Measurements from ENCODE around the gene TRMT6. TPM values are rescaled to one million over a fixed set of nuclear protein-coding genes. Genes with fewer than 3 reads are reported as not detected.
A peak's percentile ranks its signal among the peaks of the same experiment; 100 is the strongest.

The TRMT6 gene
- polyA plus RNA-seq, 3 donors = 9.3 to 11.0 (median 10.6) TPM

GRCh38 chr20:5977223-5977622 lies 26.9 kb upstream of the TRMT6 start:
- Histone ChIP-seq H3K36me3 (replicated peaks in 1 of 2; ENCODE audit: control insufficient read depth in 1 of 2, insufficient read depth in 2 of 2, low read length in 2 of 2) (peaks cover 17 to 68% of the 10 kb centered on the region in 2 donors), H3K4me3 (replicated peaks in 1 of 3; ENCODE audit: low read depth in 2 of 3, low read length in 3 of 3) (no peak overlapping the region), H3K27ac (ENCODE audit: low read depth in 1 of 2, low read length in 2 of 2) (no peak overlapping the region), H3K9me3 (replicated peaks in 1 of 2; ENCODE audit: control insufficient read depth in 1 of 2, insufficient read depth in 1 of 2, low read length in 2 of 2) (no peaks in the 10 kb centered on the region), H3K9ac (ENCODE audit: insufficient read depth, low read length, poor library complexity, severe bottlenecking) (no peak overlapping the region), H3K4me1 (ENCODE audit: control insufficient read depth in 1 of 2, insufficient read depth in 2 of 2, low read length in 2 of 2) (peaks cover 6 to 10% of the 10 kb centered on the region in 2 donors), H2AFZ (ENCODE audit: insufficient read depth, low read depth, low read length, poor library complexity, severe bottlenecking) (no peak overlapping the region), H3K4me2 (replicated peaks; ENCODE audit: extremely low read depth, low read length, poor library complexity, severe bottlenecking) (no peak overlapping the region), H4K20me1 (ENCODE audit: insufficient read depth, low read length) (no peaks in the 10 kb centered on the region), H3K79me2 (ENCODE audit: insufficient read depth, low read length) (no peaks in the 10 kb centered on the region), H3K27me3 (ENCODE audit: control insufficient read depth in 2 of 2, insufficient read depth in 2 of 2, low read length in 2 of 2) (no peaks in the 10 kb centered on the region)
- Mint-ChIP-seq H3K4me3 (no peak overlapping the region), H3K27ac (no peak overlapping the region), H3K4me1 (peaks cover 6% of the 10 kb centered on the region), H3K27me3 (ENCODE audit: low read depth in 3 of 3) (no peaks in the 10 kb centered on the region), H3K9me3 (no peaks in the 10 kb centered on the region), H3K36me3 (peaks cover 39 to 54% of the 10 kb centered on the region in 2 donors)
- intact Hi-C loops (cut with micrococcal nuclease) = no loop called here
- no peak for TF ChIP-seq CTCF (IDR thresholded peaks at IDR 0.05)
- whole genome bisulfite sequencing (ENCODE audit: insufficient coverage) = 75% methylated on average over 1 of the region's 2 CpGs
- no peak for DNase-seq

GRCh38 chr20:5975778-5976177 lies 25.4 kb upstream of the TRMT6 start:
- H3K27ac Mint-ChIP-seq = peak overlapping the region in 1 of 7 donors; percentile 7
- no CpG with 5 or more reads among the region's 2 CpGs for WGBS (ENCODE audit: insufficient coverage)
- no peak overlapping the region for H3K4me3 ChIP-seq (replicated peaks in 1 of 3; ENCODE audit: low read depth in 2 of 3, low read length in 3 of 3)
- H3K4me1 ChIP-seq (ENCODE audit: control insufficient read depth in 1 of 2, insufficient read depth in 2 of 2, low read length in 2 of 2) = peaks cover 6 to 10% of the 10 kb centered on the region in 2 donors
- DNase-seq = no peak
- no peak overlapping the region for H3K4me2 ChIP-seq (replicated peaks; ENCODE audit: extremely low read depth, low read length, poor library complexity, severe bottlenecking)
- no peaks in the 10 kb centered on the region for H4K20me1 ChIP-seq (ENCODE audit: insufficient read depth, low read length)
- intact Hi-C loops (cut with micrococcal nuclease) = no loop called here
- no peaks in the 10 kb centered on the region for H3K79me2 ChIP-seq (ENCODE audit: insufficient read depth, low read length)
- H3K9ac ChIP-seq (ENCODE audit: insufficient read depth, low read length, poor library complexity, severe bottlenecking) = no peak overlapping the region
- H3K9me3 ChIP-seq (replicated peaks in 1 of 2; ENCODE audit: control insufficient read depth in 1 of 2, insufficient read depth in 1 of 2, low read length in 2 of 2) = no peaks in the 10 kb centered on the region
- no peak overlapping the region for H3K27ac ChIP-seq (ENCODE audit: low read depth in 1 of 2, low read length in 2 of 2)
- no peak overlapping the region for H2AFZ ChIP-seq (ENCODE audit: insufficient read depth, low read depth, low read length, poor library complexity, severe bottlenecking)
- no peaks in the 10 kb centered on the region for H3K27me3 ChIP-seq (ENCODE audit: control insufficient read depth in 2 of 2, insufficient read depth in 2 of 2, low read length in 2 of 2)
- peaks cover 12 to 56% of the 10 kb centered on the region in 2 donors for H3K36me3 ChIP-seq (replicated peaks in 1 of 2; ENCODE audit: control insufficient read depth in 1 of 2, insufficient read depth in 2 of 2, low read length in 2 of 2)
- no peaks in the 10 kb centered on the region for H3K27me3 Mint-ChIP-seq (ENCODE audit: low read depth in 3 of 3)
- no peak for TF ChIP-seq CTCF (IDR thresholded peaks at IDR 0.05)
- no peaks in the 10 kb centered on the region for H3K9me3 Mint-ChIP-seq
- no peak overlapping the region for H3K4me3 Mint-ChIP-seq
- peaks cover 32 to 60% of the 10 kb centered on the region in 2 donors for H3K36me3 Mint-ChIP-seq
- peaks cover 6% of the 10 kb centered on the region for H3K4me1 Mint-ChIP-seq
